Measurements from ENCODE around the gene ACAD11.
"Not testable (repeated sequence)": the region's sequence is repeated elsewhere in the genome, so short reads cannot be mapped to it uniquely, and the experiment has no call there.

Gene ACAD11

GRCh38 chr3:132650153-132650552 is 9.5 kb downstream of the ACAD11 start:
- no peak for DNase-seq

GRCh38 chr3:132645058-132645457 is 14.6 kb downstream of the ACAD11 start:
- no peak for DNase-seq

- no peak for DNase-seq
Observed at GRCh38 chr3:132643366-132643765, 16.2 kb downstream of the ACAD11 start.

GRCh38 chr3:132642539-132642847 is 17.1 kb downstream of the ACAD11 start:
- no peak for DNase-seq

- peak; percentile 45 for DNase-seq
Observed at GRCh38 chr3:132641837-132642538, 17.6 kb downstream of the ACAD11 start.

- not testable (repeated sequence) for DNase-seq
Observed at GRCh38 chr3:132641427-132641826, 18.2 kb downstream of the ACAD11 start.

- DNase-seq, result no peak
Observed at GRCh38 chr3:132638706-132639105, 20.9 kb downstream of the ACAD11 start.

GRCh38 chr3:132637590-132637989 is 22.0 kb downstream of the ACAD11 start:
- DNase-seq, result no peak

- DNase-seq, result no peak
Observed at GRCh38 chr3:132635052-132635451, 24.6 kb downstream of the ACAD11 start.

GRCh38 chr3:132630612-132631011 is 29.0 kb downstream of the ACAD11 start:
- DNase-seq, result no peak

- no peak for DNase-seq
Observed at GRCh38 chr3:132629928-132630327, 29.7 kb downstream of the ACAD11 start.

- no peak for DNase-seq
Observed at GRCh38 chr3:132628157-132628556, 31.5 kb downstream of the ACAD11 start.

- no peak for DNase-seq
Observed at GRCh38 chr3:132626955-132627354, 32.7 kb downstream of the ACAD11 start.

- DNase-seq, result no peak
Observed at GRCh38 chr3:132625613-132626012, 34.0 kb downstream of the ACAD11 start.

- no peak for DNase-seq
Observed at GRCh38 chr3:132624790-132625189, 34.8 kb downstream of the ACAD11 start.

GRCh38 chr3:132623646-132624045 is 36.0 kb downstream of the ACAD11 start:
- DNase-seq, result no peak

GRCh38 chr3:132622761-132623160 is 36.8 kb downstream of the ACAD11 start:
- no peak for DNase-seq

GRCh38 chr3:132622148-132622547 is 37.5 kb downstream of the ACAD11 start:
- DNase-seq, result no peak

GRCh38 chr3:132616780-132617179 is 42.8 kb downstream of the ACAD11 start:
- no peak for DNase-seq

- DNase-seq, result no peak
Observed at GRCh38 chr3:132615881-132616280, 43.7 kb downstream of the ACAD11 start.

- not testable (repeated sequence) for DNase-seq
Observed at GRCh38 chr3:132615301-132615700, 44.3 kb downstream of the ACAD11 start.

GRCh38 chr3:132606620-132607019 is 53.0 kb downstream of the ACAD11 start:
- not testable (repeated sequence) for DNase-seq

- no peak for DNase-seq
Observed at GRCh38 chr3:132606085-132606484, 53.5 kb downstream of the ACAD11 start.

GRCh38 chr3:132605374-132605792 is 54.2 kb downstream of the ACAD11 start:
- no peak for DNase-seq

- DNase-seq, result not testable (repeated sequence)
Observed at GRCh38 chr3:132600614-132601013, 59.0 kb downstream of the ACAD11 start.
